RWPE2 (cell line): Measurements from ENCODE around the gene HOXA7.

Source experiments
- ATAC-seq: fragments of 200-7000 bp; cut with Tn5 transposase; 3 replicates; pipeline ENCODE4 v1.9.1; 2021; ENCODE audit warnings: low read depth
- DNase-seq: peaks from one replicate; pipeline ENCODE4 v3.0.0-alpha.2; 2020; ENCODE audit warnings: low spot score
- H3K27ac ChIP-seq: fragments of 450-650 bp; 2 replicates; pipeline ENCODE4 v1.5.1; 2017; ENCODE audit warnings: mild to moderate bottlenecking; ENCODE audit not compliant: poor library complexity, severe bottlenecking
- H3K27me3 ChIP-seq: fragments of 250-450 bp; sonication (Bioruptor Pico); 2 replicates; pipeline ENCODE4 v1.5.1; 2021; ENCODE audit warnings: mild to moderate bottlenecking, moderate library complexity; ENCODE audit not compliant: insufficient read depth, poor library complexity, severe bottlenecking
- H3K36me3 ChIP-seq: fragments of 250-450 bp; sonication (Bioruptor Pico); 2 replicates; pipeline ENCODE4 v1.5.1; 2020; ENCODE audit warnings: low read depth, mild to moderate bottlenecking, moderate library complexity
- H3K4me1 ChIP-seq: fragments of 250-450 bp; sonication (Bioruptor Pico); 2 replicates; pipeline ENCODE4 v1.5.1; 2021; ENCODE audit warnings: mild to moderate bottlenecking, moderate library complexity; ENCODE audit not compliant: insufficient read depth, poor library complexity, severe bottlenecking
- H3K4me3 ChIP-seq: fragments of 250-450 bp; sonication (Bioruptor Pico); 2 replicates; pipeline ENCODE4 v1.5.1; 2021; ENCODE audit warnings: mild to moderate bottlenecking, moderate library complexity; ENCODE audit not compliant: severe bottlenecking
- H3K9me3 ChIP-seq: fragments of 250-450 bp; sonication (Bioruptor Pico); 2 replicates; pipeline ENCODE4 v1.5.1; 2021; ENCODE audit warnings: mild to moderate bottlenecking, moderate library complexity; ENCODE audit not compliant: severe bottlenecking
- CTCF ChIP-seq: fragments of 450-650 bp; IDR thresholded peaks from one replicate; pipeline ENCODE4 v1.5.1; 2017; ENCODE audit warnings: mild to moderate bottlenecking, moderate library complexity; ENCODE audit not compliant: poor library complexity, severe bottlenecking

The HOXA7 gene

GRCh38 chr7:27157702-27158431 lies 1.4 kb upstream of the HOXA7 start:
- no peak for TF ChIP-seq CTCF
- H3K4me3 ChIP-seq, result no peak overlapping the region

GRCh38 chr7:27156916-27157701 lies 634 bp upstream of the HOXA7 start:
- Histone ChIP-seq H3K27ac (peak overlapping the region; percentile 62), H3K36me3 (no peaks in the 10 kb centered on the region), H3K4me1 (peaks cover 8% of the 10 kb centered on the region), H3K9me3 (no peaks in the 10 kb centered on the region), H3K4me3 (peak overlapping the region; percentile 46), H3K27me3 (no peaks in the 10 kb centered on the region)
- DNase-seq (peak; percentile 49), ATAC-seq (no peak)
- TF ChIP-seq CTCF, result no peak

More at GRCh38 chr7:27157702-27158431, 1.4 kb upstream of the HOXA7 start:
- peaks cover 8% of the 10 kb centered on the region for H3K4me1 ChIP-seq
- H3K27ac ChIP-seq, result no peak overlapping the region
- DNase-seq (peak; percentile 40), ATAC-seq (no peak)
- H3K27me3 ChIP-seq, result no peaks in the 10 kb centered on the region
- H3K36me3 ChIP-seq, result peaks cover 5% of the 10 kb centered on the region
- H3K9me3 ChIP-seq, result no peaks in the 10 kb centered on the region

GRCh38 chr7:27155816-27156507 lies 513 bp downstream of the HOXA7 start:
- H3K4me1 ChIP-seq, result peaks cover 8% of the 10 kb centered on the region
- no peaks in the 10 kb centered on the region for H3K27me3 ChIP-seq
- DNase-seq, result peak; percentile 59
- no peak for TF ChIP-seq CTCF
- no peaks in the 10 kb centered on the region for H3K9me3 ChIP-seq
- H3K4me3 ChIP-seq, result peak overlapping the region; percentile 46
- peak overlapping the region; percentile 62 for H3K27ac ChIP-seq
- no peaks in the 10 kb centered on the region for H3K36me3 ChIP-seq
- peak; percentile 12 for ATAC-seq

GRCh38 chr7:27154901-27155815 lies 1.3 kb downstream of the HOXA7 start:
- Histone ChIP-seq H3K36me3 (no peaks in the 10 kb centered on the region), H3K4me1 (peaks cover 8% of the 10 kb centered on the region), H3K27me3 (no peaks in the 10 kb centered on the region), H3K9me3 (no peaks in the 10 kb centered on the region), H3K4me3 (peak overlapping the region; percentile 46), H3K27ac (peak overlapping the region; percentile 62)
- no peak for ATAC-seq
- peak; percentile 77 for DNase-seq
- no peak for TF ChIP-seq CTCF
